HepG2 (cell line): ENCODE results near the gene AUTS2. TPM values are rescaled to one million over a fixed set of nuclear protein-coding genes. Genes with fewer than 3 reads are reported as not detected.

Experiments
- IRF9 ChIP-seq: sonication (generic); formaldehyde crosslinking; IDR thresholded peaks from 2 replicates; pipeline ENCODE4 v1.8.0; 2022; ENCODE audit warnings: missing genetic modification reagents, mild to moderate bottlenecking, borderline replicate concordance
- KIAA2018 ChIP-seq: sonication (generic); formaldehyde crosslinking; IDR thresholded peaks from 2 replicates; pipeline ENCODE4 v1.5.0; 2020; ENCODE audit warnings: mild to moderate bottlenecking, missing genetic modification reagents, borderline replicate concordance
- NONO ChIP-seq, 2 experiments: fragments of 450-650 bp in 1 of 2; sonication (generic) in 1 of 2; formaldehyde crosslinking in 1 of 2; IDR thresholded peaks in 1 of 2; conservative IDR thresholded peaks in 1 of 2; 2 replicates each; pipeline versions ENCODE4 v1.6.1 to v1.8.0; 2017 to 2022; ENCODE audit warnings: mild to moderate bottlenecking in 1 of 2, missing genetic modification reagents in 1 of 2, moderate library complexity in 1 of 2
- RCOR2 ChIP-seq: IDR thresholded peaks from 2 replicates; pipeline ENCODE4 v1.6.1; 2016; ENCODE audit warnings: missing biosample characterization, missing genetic modification reagents
- SETDB1 ChIP-seq: sonication (generic); formaldehyde crosslinking; IDR thresholded peaks from 2 replicates; pipeline ENCODE4 v1.5.1; 2020; ENCODE audit warnings: missing genetic modification reagents, mild to moderate bottlenecking, borderline replicate concordance
- ZNF414 ChIP-seq: sonication (generic); formaldehyde crosslinking; IDR thresholded peaks from 2 replicates; pipeline ENCODE4 v1.5.0; 2020; ENCODE audit warnings: missing genetic modification reagents
- ZNF619 ChIP-seq: sonication (generic); formaldehyde crosslinking; IDR thresholded peaks from 2 replicates; pipeline ENCODE4 v1.4.0; 2020; ENCODE audit warnings: mild to moderate bottlenecking, missing genetic modification reagents
- polyA plus RNA-seq, 8 experiments: library from polyadenylated mRNA; depleted of rRNA in 3 of 8; stranded (reverse) in 7 of 8; unstranded in 1 of 8; fragments of >200 nt; fragmentation: Illumina TruSeq in 4 of 8; extraction: Trizol in 4 of 8; gene quantifications; 2 replicates each; pipeline versions ENCODE4 v1.2.1 to v1.2.3, GENCODE V29; 2011 to 2016; ENCODE audit warnings: low read depth in 4 of 8, missing spikeins in 1 of 8, mixed read lengths in 1 of 8; ENCODE audit not compliant: insufficient read depth in 1 of 8
- total RNA-seq, 5 experiments: library from RNA; depleted of rRNA; stranded (reverse); fragments of >200 nt; fragmentation: Illumina TruSeq; extraction: Trizol; gene quantifications; 2 replicates each; pipeline ENCODE4 v1.2.3, GENCODE V29; 2016; ENCODE audit warnings: low read depth in 1 of 5
- TF ChIP-seq, protein P1 (sequence below): sonication (generic); formaldehyde crosslinking; IDR thresholded peaks from 2 replicates; pipeline ENCODE4 v1.9.0; 2021; ENCODE audit warnings: missing genetic modification reagents, borderline replicate concordance
- TF ChIP-seq, protein P2 (sequence below): sonication (generic); formaldehyde crosslinking; IDR thresholded peaks from 2 replicates; pipeline ENCODE4 v1.5.0; 2020; ENCODE audit warnings: missing genetic modification reagents
- TF ChIP-seq, protein P3 (sequence below): sonication (generic); formaldehyde crosslinking; IDR thresholded peaks from 2 replicates; pipeline ENCODE4 v1.8.0; 2022; ENCODE audit warnings: missing genetic modification reagents, mild to moderate bottlenecking, inconsistent platforms, borderline replicate concordance

AUTS2 gene
- total and polyA plus RNA-seq, 2 of the 13 experiments (the other 11 are each of a cell fraction or from before 2014, with no cell fraction given), result 0.38 TPM; not detected in 1

DNA sequence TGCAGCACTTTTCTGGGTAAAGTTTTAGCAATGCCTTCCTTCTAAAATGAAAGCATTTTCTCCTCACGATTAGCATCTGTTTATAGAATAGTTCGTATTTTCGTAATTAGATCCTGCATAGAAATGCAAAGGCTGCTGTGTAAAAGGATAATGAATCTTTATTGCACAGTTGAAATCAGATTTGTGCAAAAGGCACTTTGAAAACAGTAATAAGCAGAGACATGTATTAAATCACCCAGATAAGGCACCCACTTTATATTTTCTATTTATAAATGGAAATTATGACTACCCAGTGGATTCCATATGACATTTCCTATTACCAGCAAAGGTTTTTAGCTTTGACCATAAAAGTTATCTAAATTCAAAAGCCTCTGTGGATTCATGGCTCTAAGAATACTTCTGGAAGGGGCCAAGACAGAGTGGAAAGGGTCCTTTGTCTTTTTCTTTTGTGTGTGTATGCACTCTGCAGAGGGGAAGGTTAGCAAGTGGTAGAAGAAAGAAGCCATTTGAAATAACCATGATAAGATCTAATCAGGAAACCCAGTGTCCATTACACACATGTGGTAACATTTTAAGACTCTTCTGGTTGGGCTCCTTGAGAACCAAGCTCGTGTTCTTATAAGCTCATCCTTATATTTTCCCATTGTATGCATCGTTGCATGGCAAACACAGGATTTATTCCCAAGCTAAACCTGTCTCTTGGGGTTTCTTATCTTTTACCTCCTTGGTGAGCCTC lies 612.1 kb downstream of the AUTS2 start (continued):
- TF ChIP-seq, protein P1, sequence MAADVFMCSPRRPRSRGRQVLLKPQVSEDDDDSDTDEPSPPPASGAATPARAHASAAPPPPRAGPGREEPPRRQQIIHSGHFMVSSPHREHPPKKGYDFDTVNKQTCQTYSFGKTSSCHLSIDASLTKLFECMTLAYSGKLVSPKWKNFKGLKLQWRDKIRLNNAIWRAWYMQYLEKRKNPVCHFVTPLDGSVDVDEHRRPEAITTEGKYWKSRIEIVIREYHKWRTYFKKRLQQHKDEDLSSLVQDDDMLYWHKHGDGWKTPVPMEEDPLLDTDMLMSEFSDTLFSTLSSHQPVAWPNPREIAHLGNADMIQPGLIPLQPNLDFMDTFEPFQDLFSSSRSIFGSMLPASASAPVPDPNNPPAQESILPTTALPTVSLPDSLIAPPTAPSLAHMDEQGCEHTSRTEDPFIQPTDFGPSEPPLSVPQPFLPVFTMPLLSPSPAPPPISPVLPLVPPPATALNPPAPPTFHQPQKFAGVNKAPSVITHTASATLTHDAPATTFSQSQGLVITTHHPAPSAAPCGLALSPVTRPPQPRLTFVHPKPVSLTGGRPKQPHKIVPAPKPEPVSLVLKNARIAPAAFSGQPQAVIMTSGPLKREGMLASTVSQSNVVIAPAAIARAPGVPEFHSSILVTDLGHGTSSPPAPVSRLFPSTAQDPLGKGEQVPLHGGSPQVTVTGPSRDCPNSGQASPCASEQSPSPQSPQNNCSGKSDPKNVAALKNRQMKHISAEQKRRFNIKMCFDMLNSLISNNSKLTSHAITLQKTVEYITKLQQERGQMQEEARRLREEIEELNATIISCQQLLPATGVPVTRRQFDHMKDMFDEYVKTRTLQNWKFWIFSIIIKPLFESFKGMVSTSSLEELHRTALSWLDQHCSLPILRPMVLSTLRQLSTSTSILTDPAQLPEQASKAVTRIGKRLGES (CRISPR knock-in tag), result no peak
- TF ChIP-seq KIAA2018 (CRISPR knock-in tag), result no peak
- TF ChIP-seq, protein P2, sequence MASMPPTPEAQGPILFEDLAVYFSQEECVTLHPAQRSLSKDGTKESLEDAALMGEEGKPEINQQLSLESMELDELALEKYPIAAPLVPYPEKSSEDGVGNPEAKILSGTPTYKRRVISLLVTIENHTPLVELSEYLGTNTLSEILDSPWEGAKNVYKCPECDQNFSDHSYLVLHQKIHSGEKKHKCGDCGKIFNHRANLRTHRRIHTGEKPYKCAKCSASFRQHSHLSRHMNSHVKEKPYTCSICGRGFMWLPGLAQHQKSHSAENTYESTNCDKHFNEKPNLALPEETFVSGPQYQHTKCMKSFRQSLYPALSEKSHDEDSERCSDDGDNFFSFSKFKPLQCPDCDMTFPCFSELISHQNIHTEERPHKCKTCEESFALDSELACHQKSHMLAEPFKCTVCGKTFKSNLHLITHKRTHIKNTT (CRISPR knock-in tag), result no peak
- no peak for TF ChIP-seq ZNF414 (CRISPR knock-in tag)
- TF ChIP-seq, protein P3, sequence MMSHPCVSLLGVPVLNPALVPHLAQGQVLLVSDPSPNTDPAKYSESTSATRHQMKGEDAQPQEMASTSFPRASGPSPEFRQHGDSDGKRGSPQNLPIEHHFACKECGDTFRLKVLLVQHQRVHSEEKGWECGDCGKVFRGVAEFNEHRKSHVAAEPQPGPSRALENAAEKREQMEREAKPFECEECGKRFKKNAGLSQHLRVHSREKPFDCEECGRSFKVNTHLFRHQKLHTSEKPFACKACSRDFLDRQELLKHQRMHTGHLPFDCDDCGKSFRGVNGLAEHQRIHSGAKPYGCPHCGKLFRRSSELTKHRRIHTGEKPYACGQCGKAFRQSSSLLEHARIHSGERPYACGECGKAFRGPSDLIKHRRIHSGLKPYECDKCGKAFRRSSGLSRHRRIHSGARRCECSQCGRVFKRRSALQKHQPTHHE (CRISPR knock-in tag), result no peak
- TF ChIP-seq ZNF619 (CRISPR knock-in tag), result no peak
- no peak for TF ChIP-seq NONO (IDR thresholded peaks at IDR 0.05)
- no peak for TF ChIP-seq NONO (CRISPR knock-in tag; conservative IDR thresholded peaks at IDR 0.05)
- no peak for TF ChIP-seq SETDB1 (CRISPR knock-in tag)
- no peak for TF ChIP-seq IRF9 (CRISPR knock-in tag)
- no peak for TF ChIP-seq RCOR2 (CRISPR knock-in tag)
- TF ChIP-seq, all 625 proteins: peak for 0
